H9 (cell line): ENCODE data around the gene GSN. TPM values are rescaled to one million over a fixed set of nuclear protein-coding genes. Genes with fewer than 3 reads are reported as not detected.

ENCODE experiments used
- DNase-seq: peaks from one replicate; pipeline ENCODE4 v3.0.0-alpha.2; 2017
- H2AFZ ChIP-seq: one replicate; pipeline ENCODE4 v1.6.1; 2013; ENCODE audit warnings: mild to moderate bottlenecking, low read length, control low read depth, moderate library complexity
- H2AK5ac ChIP-seq: 2 replicates; pipeline ENCODE4 v1.6.1; 2013; ENCODE audit warnings: low read length, control low read depth, mixed read lengths; ENCODE audit not compliant: insufficient read length
- H2BK120ac ChIP-seq: one replicate; pipeline ENCODE4 v1.6.1; 2013; ENCODE audit warnings: low read depth, mild to moderate bottlenecking, low read length, control low read depth, inconsistent platforms; ENCODE audit not compliant: poor library complexity, severe bottlenecking
- H2BK12ac ChIP-seq: 2 replicates; pipeline ENCODE4 v1.6.1; 2013; ENCODE audit warnings: low read length, control low read depth, mixed read lengths, low read depth; ENCODE audit not compliant: insufficient read length
- H2BK15ac ChIP-seq: 2 replicates; pipeline ENCODE4 v1.6.1; 2013; ENCODE audit warnings: low read depth, low read length, control low read depth
- H2BK20ac ChIP-seq: one replicate; pipeline ENCODE4 v1.6.1; 2013; ENCODE audit warnings: low read depth, mild to moderate bottlenecking, low read length, control low read depth, inconsistent platforms; ENCODE audit not compliant: poor library complexity, severe bottlenecking
- H2BK5ac ChIP-seq: 2 replicates; pipeline ENCODE4 v1.6.1; 2013; ENCODE audit warnings: low read length, control low read depth, mixed read lengths; ENCODE audit not compliant: insufficient read length
- H3K14ac ChIP-seq: 2 replicates; pipeline ENCODE4 v1.6.1; 2013; ENCODE audit warnings: low read length, control low read depth; ENCODE audit not compliant: insufficient read depth
- H3K18ac ChIP-seq: 2 replicates; pipeline ENCODE4 v1.6.1; 2013; ENCODE audit warnings: low read depth, mild to moderate bottlenecking, mixed read lengths, low read length, control low read depth; ENCODE audit not compliant: insufficient read length
- H3K23ac ChIP-seq: 2 replicates; pipeline ENCODE4 v1.6.1; 2013; ENCODE audit warnings: low read length, control low read depth, mixed read lengths, low read depth; ENCODE audit not compliant: insufficient read length
- H3K23me2 ChIP-seq: 2 replicates; pipeline ENCODE4 v1.6.1; 2013; ENCODE audit warnings: low read depth, mild to moderate bottlenecking, mixed read lengths, low read length, control low read depth; ENCODE audit not compliant: insufficient read length, poor library complexity, severe bottlenecking
- H3K27ac ChIP-seq: 2 replicates; pipeline ENCODE4 v1.5.1; 2013; ENCODE audit warnings: low read length, control low read depth, mixed read lengths, low read depth; ENCODE audit not compliant: insufficient read length
- H3K27me3 ChIP-seq: 2 replicates; pipeline ENCODE4 v1.6.1; 2013; ENCODE audit warnings: low read length, control low read depth, inconsistent platforms; ENCODE audit not compliant: insufficient read depth
- H3K4ac ChIP-seq: 2 replicates; pipeline ENCODE4 v1.6.1; 2013; ENCODE audit warnings: low read depth, mild to moderate bottlenecking, control low read depth, inconsistent platforms, low read length, moderate library complexity
- H3K4me1 ChIP-seq: 2 replicates; pipeline ENCODE4 v1.6.1; 2013; ENCODE audit warnings: low read length, control low read depth, inconsistent platforms; ENCODE audit not compliant: insufficient read depth
- H3K4me2 ChIP-seq: 2 replicates; pipeline ENCODE4 v1.6.1; 2013; ENCODE audit warnings: low read length, control low read depth, mixed read lengths; ENCODE audit not compliant: insufficient read length, insufficient read depth
- H3K56ac ChIP-seq: 2 replicates; pipeline ENCODE4 v1.6.1; 2013; ENCODE audit warnings: low read depth, mild to moderate bottlenecking, mixed read lengths, low read length, control low read depth; ENCODE audit not compliant: insufficient read length
- H3K79me1 ChIP-seq: 2 replicates; pipeline ENCODE4 v1.6.1; 2013; ENCODE audit warnings: low read depth, mild to moderate bottlenecking, moderate library complexity, low read length, control low read depth, inconsistent platforms; ENCODE audit not compliant: insufficient read depth, poor library complexity, severe bottlenecking
- H3K79me2 ChIP-seq: 2 replicates; pipeline ENCODE4 v1.6.1; 2013; ENCODE audit warnings: low read length, control low read depth, inconsistent platforms; ENCODE audit not compliant: insufficient read depth
- H3K9ac ChIP-seq: 2 replicates; pipeline ENCODE4 v1.6.1; 2013; ENCODE audit warnings: low read length, control low read depth, mixed read lengths; ENCODE audit not compliant: insufficient read length; ENCODE audit errors: extremely low read depth
- H3K9me3 ChIP-seq: one replicate; pipeline ENCODE4 v1.6.1; 2013; ENCODE audit warnings: low read depth, low read length, inconsistent platforms; ENCODE audit not compliant: control insufficient read depth
- H3T11ph ChIP-seq: one replicate; pipeline ENCODE4 v1.6.1; 2013; ENCODE audit warnings: mild to moderate bottlenecking, low read length, control low read depth, inconsistent platforms
- H4K20me1 ChIP-seq: one replicate; pipeline ENCODE4 v1.6.1; 2013; ENCODE audit not compliant: control insufficient read depth, insufficient read length, insufficient read depth
- H4K5ac ChIP-seq: 2 replicates; pipeline ENCODE4 v1.6.1; 2013; ENCODE audit warnings: low read depth, mild to moderate bottlenecking, mixed read lengths, low read length, control low read depth; ENCODE audit not compliant: insufficient read length
- H4K8ac ChIP-seq: replicated peaks from 2 replicates; pipeline ENCODE4 v1.6.1; 2013; ENCODE audit warnings: low read length, control low read depth, mixed read lengths, low read depth; ENCODE audit not compliant: insufficient read length
- H4K91ac ChIP-seq: 2 replicates; pipeline ENCODE4 v1.6.1; 2013; ENCODE audit warnings: low read depth, mild to moderate bottlenecking, moderate library complexity, mixed read lengths, low read length, control low read depth; ENCODE audit not compliant: insufficient read length
- H3K27ac Mint-ChIP-seq, 3 experiments: 2 replicates in 2 of 3; 3 replicates in 1 of 3; pipeline ENCODE4 v1.8.0; 2020 to 2021; ENCODE audit warnings: mixed read lengths in 3 of 3, mild to moderate bottlenecking in 1 of 3, moderate library complexity in 1 of 3
- H3K27me3 Mint-ChIP-seq: 2 replicates; pipeline ENCODE4 v1.8.0; 2021; ENCODE audit warnings: low read depth, mild to moderate bottlenecking, moderate library complexity, mixed read lengths
- H3K36me3 Mint-ChIP-seq, 3 experiments: 2 replicates in 2 of 3; 3 replicates in 1 of 3; pipeline ENCODE4 v1.8.0; 2020 to 2021; ENCODE audit warnings: low read depth in 3 of 3, mixed read lengths in 3 of 3; ENCODE audit not compliant: insufficient read depth in 1 of 3
- H3K4me1 Mint-ChIP-seq, 2 experiments: 2 replicates each; pipeline ENCODE4 v1.8.0; 2020; ENCODE audit warnings: mixed read lengths in 2 of 2
- H3K4me3 Mint-ChIP-seq, 2 experiments: 2 replicates in 1 of 2; 3 replicates in 1 of 2; pipeline ENCODE4 v1.8.0; 2020 to 2021; ENCODE audit warnings: mild to moderate bottlenecking in 2 of 2, mixed read lengths in 2 of 2, moderate library complexity in 1 of 2
- H3K9me3 Mint-ChIP-seq, 2 experiments: 2 replicates in 1 of 2; 3 replicates in 1 of 2; pipeline ENCODE4 v1.8.0; 2020; ENCODE audit warnings: mild to moderate bottlenecking in 2 of 2, mixed read lengths in 2 of 2, moderate library complexity in 1 of 2
- WGBS: extraction: QIAGEN DNeasy Blood & Tissue Kit; methylation state at CpG from one replicate; pipeline ENCODE4 v1.1.7; 2013; ENCODE audit warnings: missing lambda C conversion rate, low lambda C conversion rate, mixed read lengths; ENCODE audit not compliant: insufficient read length; ENCODE audit errors: extremely low coverage; 5-methylcytosine and 5-hydroxymethylcytosine counted together
- total RNA-seq: library from RNA; stranded (reverse); gene quantifications from 2 replicates; pipeline ENCODE4 v1.2.1, GENCODE V29; 2021
- TF ChIP-seq, protein P1 (sequence below): fragments of 200-600 bp; sonication (generic); conservative IDR thresholded peaks from 3 replicates; pipeline ENCODE4 v1.8.0; 2021; ENCODE audit warnings: antibody characterized with exemption, mild to moderate bottlenecking

The GSN gene
- total RNA-seq, 1 experiment from 2014 or later = 14.9 TPM

DNA sequence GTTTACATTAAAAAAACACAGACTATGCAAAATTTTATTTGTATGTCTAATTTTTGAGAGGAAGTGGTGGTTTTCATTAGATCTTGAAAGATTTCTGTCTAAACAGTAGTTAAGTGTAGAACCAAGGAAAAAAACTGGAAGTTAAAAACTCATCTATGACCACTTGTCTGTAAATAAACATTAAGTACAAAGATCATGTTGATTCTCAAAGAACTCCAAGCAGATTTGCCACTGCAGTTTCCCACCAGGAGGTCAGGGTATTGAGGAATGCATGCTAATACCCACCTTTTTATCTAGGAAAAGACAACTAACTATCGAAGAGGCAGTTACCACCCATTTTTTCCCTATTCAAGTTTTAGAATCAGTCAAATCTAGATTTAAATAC lies 100.2 kb downstream of the GSN start:
- no peaks in the 10 kb centered on the region for H3K79me2 ChIP-seq

More for the DNA sequence above, 100.2 kb downstream of the GSN start:
- Histone ChIP-seq H3K4me2 (no peak overlapping the region), H2AK5ac (no peak overlapping the region), H3T11ph (no peak overlapping the region), H2BK15ac (no peak overlapping the region), H4K91ac (no peak overlapping the region), H2BK12ac (no peak overlapping the region), H3K4ac (no peak overlapping the region), H3K4me1 (no peaks in the 10 kb centered on the region), H4K8ac (no peak overlapping the region), H2BK120ac (no peak overlapping the region), H2BK5ac (no peak overlapping the region), H2BK20ac (no peak overlapping the region), H3K27me3 (no peaks in the 10 kb centered on the region; the same call in 1 of the 2 replicates), H3K79me1 (no peaks in the 10 kb centered on the region), H4K5ac (no peak overlapping the region), H3K14ac (no peak overlapping the region), H3K23ac (no peak overlapping the region), H4K20me1 (no peaks in the 10 kb centered on the region), H3K27ac (no peak overlapping the region), H3K9me3 (no peaks in the 10 kb centered on the region), H3K9ac (no peak overlapping the region), H3K56ac (no peak overlapping the region), H2AFZ (no peak overlapping the region), H3K23me2 (peaks cover 5% of the 10 kb centered on the region), H3K18ac (no peak overlapping the region)
- Mint-ChIP-seq H3K4me3 (peak overlapping the region in 1 of 2 experiments; percentile 81; a peak in 3 of 5 replicates), H3K9me3 (peaks cover 0 to 5% of the 10 kb centered on the region in 2 experiments; a peak in 3 of 5 replicates), H3K4me1 (peaks cover 14 to 37% of the 10 kb centered on the region in 2 experiments), H3K27me3 (peaks cover 39% of the 10 kb centered on the region), H3K36me3 (peaks cover 4 to 9% (median 6%) of the 10 kb centered on the region in 3 experiments; a peak in 6 of 7 replicates), H3K27ac (peak overlapping the region in 1 of 3 experiments; percentile 94; a peak in 3 of 7 replicates)
- TF ChIP-seq, protein P1, sequence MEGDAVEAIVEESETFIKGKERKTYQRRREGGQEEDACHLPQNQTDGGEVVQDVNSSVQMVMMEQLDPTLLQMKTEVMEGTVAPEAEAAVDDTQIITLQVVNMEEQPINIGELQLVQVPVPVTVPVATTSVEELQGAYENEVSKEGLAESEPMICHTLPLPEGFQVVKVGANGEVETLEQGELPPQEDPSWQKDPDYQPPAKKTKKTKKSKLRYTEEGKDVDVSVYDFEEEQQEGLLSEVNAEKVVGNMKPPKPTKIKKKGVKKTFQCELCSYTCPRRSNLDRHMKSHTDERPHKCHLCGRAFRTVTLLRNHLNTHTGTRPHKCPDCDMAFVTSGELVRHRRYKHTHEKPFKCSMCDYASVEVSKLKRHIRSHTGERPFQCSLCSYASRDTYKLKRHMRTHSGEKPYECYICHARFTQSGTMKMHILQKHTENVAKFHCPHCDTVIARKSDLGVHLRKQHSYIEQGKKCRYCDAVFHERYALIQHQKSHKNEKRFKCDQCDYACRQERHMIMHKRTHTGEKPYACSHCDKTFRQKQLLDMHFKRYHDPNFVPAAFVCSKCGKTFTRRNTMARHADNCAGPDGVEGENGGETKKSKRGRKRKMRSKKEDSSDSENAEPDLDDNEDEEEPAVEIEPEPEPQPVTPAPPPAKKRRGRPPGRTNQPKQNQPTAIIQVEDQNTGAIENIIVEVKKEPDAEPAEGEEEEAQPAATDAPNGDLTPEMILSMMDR = no peak
- DNase-seq = no peak
- WGBS = no CpG with 5 or more reads among the region's 1 CpG
